Cortex of kidney (tissue), 1 donor: ENCODE measurements around the gene ZDHHC14.

Experiments used
- DNase-seq: peaks from one replicate; lab custom pipeline; 2025; lab: John Stamatoyannopoulos, UW

Gene ZDHHC14

DNA sequence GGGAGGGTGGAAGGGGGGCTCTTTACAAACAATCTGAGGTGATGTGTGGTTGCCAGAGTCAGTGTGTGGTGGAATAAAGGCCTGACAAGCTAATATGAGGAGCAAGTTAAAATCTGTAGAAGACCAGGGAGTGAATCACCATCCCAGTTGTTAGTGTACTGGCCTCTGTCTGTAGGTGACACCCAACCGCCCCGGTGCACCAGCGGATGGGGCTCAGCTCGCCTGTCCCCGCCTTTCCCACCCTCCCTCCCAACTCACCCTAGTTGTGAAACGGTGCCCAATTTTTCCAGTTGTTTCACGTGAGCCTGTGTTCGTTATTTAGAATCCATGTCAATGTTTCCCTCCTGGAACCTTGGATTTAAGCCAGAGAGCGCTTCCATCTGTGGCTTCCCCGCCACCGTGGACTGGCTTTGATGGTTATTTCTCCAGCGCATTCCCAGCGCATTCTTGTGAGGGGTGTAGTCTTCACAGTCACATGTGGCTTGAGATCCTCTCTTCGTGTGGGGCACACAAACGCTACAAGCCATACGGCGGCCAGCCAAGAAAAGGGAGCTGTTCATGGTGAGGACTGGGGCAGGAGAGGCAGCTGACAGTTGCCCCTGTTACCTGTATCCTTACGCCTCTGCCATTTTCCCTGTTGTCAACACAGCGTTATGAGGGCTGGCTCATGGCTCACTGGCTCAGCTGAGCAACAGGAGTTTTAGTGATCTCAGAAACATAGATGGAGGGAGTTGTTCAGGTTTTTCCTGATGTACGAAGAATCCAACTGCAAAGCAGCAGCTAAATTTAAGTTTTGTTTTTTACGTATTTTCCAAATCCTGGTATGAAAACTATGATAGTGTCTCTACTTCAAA, 137.6 kb downstream of the ZDHHC14 start:
- DNase-seq: no peak

DNA sequence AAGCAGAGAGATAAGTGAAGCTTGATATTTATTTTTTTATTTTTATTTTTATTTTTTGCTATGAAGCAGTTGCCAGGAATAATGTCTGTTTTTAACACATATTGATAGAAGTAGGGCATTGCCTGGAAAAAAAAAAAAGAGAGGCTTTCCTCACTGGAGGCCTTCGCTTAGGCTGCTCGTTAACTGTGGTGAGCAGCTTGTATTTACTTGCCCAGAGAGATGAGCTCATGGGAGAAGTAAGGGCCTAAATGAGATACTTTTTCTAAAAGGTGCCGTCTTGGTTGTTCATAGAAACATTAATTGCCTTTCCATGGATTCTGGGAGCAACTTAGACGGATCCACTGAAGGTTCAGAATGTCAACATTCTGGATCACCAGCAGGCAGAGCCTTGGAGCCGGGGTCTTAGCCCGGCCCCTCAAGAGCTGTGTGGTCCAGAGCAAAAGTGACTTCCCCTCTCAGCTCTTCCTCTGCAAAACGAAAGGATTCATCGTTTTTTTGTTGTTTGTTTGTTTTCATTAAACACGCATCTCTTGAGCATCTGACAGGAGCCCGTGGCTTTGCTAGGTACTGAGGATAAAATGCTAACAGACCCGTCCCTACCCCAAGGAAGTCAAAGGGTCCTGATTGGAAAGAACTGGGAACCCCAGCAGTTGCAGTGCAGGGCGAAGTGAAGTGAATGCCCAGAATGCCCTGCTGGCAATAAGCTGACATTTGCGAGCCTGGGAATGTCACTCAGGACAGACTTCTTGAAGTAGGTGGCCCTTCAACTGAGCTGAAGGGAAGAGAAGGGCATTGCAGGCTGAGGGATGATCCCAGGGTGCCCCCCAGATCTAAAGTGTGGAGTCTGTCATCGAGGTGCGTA, 138.5 kb downstream of the ZDHHC14 start:
- no peak for DNase-seq

DNA sequence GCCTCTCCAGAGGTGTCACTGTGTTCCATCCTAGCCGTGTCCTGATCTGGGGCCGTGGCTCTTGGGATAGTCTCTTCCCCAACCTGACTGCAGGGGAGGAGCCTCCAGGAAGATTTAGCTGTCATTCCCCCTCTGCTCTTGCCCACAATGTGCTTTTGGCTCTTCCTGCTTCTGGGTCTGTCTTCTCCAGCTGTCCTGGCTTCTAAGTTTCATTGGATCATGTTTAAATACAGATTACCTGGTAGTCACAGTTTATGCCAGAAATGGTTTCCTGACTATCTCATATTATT, 139.1 kb downstream of the ZDHHC14 start:
- no peak for DNase-seq

DNA sequence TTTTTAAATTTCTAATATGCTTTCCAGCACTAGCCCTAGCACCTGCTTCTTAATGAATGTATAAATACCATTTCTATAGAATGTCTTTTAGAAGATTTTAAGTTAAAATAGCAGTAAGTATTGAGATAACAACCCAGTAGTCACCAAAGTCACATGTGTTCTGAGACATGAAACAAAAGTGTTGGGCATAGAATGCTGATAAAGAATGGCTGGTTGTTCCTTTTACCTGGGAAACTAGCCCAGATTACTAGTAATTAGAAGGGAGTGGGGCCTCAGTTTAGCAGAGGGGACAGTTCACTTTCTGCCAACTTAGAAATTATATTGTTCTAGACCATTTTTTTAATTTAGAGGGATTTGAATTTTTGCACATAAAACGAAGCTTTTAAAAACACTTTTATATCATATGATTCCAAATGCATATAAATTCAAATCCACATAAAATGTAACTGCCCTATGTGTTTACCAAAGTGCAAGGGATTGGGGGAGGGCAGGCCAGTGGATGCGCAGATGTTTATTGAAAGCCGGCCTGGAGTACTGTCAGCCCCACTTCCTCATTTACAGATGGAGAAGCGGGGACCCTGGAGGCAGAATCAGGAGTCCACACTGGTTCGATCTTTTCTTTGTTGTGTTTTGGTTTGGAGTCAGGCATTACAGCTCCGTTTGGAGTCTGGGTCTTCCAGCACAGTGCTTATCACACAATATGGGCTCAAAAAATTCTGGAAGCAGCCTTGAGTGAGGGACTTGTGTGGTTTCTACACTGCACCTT, 139.8 kb downstream of the ZDHHC14 start:
- no peak for DNase-seq

DNA sequence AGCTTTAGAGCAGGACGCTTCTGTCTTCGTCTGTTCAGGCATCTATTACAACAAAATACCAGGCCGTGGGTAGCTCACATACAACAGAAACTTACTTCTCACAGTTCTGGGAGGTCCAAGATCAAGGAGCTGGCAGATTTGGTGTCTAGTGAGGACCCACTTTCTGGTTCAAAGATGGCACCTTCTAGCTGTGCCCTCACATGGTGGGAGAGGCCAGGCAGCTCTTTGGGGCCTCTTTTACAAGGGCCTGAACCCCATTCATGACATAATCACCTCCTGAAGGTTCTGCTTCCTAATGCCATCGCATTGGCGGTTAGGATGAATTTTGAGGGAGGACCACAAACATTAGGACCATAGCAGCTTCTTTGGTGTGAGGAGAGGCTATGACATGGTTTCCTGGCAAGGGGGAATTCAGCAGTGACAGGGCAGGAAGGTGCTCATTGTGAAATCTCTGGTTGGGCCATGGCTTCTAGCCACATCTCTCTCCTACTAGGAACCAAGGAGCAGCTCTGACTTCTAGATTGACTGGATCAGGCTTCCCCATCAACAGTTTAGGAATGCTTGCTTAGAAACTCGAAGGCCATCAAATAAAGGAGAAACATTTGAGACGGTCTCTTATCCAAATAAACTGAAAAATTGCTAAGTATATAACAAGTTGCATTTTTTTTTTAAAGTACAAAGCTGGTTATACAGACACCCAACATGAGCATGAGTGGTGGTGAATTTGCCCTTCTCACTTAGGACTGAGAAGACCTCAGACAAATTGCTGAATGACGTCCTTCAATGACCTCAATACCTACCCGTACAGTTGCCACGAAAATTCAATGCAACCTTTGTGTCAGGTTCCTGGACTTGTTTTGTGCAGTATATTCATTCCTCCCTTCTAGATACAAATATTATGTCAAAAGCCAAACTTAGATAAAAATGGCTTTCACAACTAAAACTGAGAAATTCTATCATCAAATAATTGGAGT, 140.7 kb downstream of the ZDHHC14 start:
- no peak for DNase-seq

DNA sequence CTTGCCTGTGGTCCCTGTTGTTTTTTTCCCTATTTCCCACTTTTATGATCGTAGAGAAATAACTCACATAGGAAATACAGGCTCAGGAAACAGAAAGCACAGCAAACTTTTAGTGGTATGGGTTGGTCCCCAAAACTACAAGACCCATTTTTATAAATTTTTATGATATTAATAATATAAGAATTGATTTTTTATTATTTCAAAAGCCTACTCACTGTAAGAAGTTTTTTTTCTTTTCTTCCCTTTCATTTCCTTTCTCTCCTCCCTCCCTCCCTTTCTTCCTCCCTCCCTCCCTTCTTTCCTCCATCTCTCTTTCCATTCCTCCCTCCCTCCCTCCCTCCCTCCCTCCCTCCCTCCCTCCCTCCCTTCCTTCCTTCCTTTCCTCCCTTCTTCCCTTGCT, 141.5 kb downstream of the ZDHHC14 start:
- no peak for DNase-seq

DNA sequence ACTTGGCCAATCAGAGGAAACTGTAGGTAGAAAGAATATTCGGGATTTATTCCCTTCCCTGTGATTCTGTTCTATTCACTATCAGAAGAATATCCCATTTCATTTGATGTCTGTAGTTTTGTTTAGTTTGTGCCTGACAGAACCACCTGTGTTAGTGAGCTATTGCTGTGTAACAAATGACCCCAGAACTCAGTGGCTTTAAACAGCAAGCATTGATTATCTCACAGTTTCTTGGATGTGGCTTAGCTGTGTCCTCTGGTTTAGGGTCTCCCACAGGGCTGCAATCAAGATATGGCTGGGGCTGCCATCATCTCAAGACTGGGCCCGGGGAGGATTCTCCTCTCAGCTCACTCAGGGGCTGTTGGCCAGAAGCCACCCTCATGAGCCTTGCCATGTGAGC, 143.7 kb downstream of the ZDHHC14 start:
- DNase-seq: no peak

DNA sequence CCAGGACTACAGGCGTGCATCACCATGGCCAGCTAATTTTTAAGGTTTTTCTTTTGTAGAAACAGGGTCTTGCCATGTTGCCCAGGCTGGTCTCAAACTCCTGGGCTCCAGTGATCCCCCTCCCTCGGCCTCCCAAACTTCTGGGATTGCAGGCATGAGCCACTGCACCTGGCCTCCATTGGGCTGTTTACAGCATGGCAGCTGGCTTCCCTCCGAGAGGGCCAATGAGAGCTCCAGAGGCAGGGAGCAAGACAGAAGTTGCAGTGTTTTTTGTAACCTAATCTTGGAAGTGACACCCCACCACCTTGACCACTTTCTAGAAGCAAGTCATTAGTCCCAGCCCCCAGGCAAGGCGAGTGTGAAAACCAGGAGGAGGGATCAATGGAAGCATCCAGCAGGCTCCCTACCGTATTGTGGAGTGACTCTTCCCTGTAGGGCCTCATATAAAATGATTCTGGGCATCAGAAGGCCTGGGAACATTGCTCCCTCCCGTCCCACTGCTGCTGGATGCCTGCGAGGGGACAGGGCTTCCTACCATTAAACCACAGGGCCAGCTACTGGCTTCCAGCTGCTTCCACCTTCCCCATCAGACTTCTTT, 144.4 kb downstream of the ZDHHC14 start:
- DNase-seq: no peak

DNA sequence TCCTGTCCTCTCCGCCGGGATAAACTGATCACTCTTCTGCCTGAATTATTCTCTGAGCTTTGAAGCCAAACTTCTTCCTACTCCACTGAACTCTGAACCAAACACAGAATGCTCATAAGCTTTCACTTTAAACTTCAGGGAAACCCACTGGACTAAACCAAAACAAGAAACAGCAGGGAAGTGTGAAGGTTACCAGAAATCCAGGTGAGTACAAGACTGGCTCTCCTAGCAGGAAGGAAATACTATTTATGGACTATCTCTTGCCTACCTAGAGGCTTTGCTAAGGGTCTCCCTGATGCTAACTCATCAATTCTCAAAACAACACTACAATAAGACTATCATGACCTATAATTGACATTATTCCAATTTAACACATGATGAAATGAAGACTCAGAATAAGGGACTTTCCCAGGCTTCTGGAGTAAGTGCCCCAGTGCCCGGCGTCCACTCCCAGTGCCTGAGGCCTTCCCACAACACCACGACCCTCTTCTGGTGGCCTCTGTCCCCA, 145.0 kb downstream of the ZDHHC14 start:
- no peak for DNase-seq

DNA sequence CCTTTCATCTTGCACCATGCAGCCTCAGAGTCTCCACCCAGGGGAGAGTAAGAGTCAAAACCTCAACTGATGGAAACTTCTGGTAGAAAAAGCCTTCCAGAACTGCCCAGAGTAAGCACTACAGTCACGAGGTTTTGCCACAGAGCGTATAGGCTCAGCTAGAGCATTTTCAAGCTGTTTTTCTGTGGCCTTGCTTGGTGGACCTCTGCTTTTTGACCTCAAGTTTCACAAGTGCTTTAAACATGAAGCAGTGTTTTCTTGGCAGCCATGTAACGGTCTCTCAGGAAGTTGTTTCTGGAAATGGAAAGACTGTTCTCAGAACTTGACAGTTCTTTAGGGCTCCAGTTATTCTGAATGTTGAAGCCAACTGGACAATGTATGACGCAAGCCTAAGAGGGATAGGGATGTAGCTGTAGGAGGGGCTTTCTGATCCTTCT, 146.5 kb downstream of the ZDHHC14 start:
- DNase-seq: no peak

DNA sequence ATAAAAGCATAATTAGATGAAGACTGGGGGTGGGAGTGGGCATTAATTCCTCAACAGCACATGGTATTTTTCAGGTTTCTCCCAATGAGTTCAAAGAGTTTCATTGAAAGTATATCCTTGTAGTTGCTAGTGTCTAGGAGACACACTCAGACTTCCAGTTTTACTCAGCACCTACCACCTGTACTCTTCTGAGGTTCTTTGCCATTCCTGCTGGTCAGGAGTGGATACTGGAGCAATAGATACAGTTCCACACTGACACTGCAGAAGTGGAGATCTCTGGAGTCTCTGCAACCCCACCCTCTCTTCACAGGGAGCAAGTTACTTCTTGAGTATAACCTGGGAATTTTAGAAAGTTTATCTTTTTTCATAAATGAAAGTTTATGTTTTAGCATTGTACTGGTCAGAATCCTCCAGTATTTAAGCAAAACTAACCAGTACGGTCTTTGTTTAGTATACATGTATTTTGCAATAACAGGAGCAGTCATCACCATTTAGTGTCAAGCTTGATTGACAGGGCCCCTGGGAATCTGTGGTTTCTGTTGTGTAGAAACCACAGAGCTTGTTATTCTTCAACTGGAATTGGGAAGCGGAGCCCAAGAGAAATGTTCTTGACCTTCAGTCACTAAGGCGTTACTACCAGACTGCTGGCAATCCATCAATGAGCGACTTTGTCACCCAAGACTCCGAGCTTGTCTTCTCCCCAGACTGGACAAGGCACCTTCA, 148.1 kb downstream of the ZDHHC14 start:
- no peak for DNase-seq

DNA sequence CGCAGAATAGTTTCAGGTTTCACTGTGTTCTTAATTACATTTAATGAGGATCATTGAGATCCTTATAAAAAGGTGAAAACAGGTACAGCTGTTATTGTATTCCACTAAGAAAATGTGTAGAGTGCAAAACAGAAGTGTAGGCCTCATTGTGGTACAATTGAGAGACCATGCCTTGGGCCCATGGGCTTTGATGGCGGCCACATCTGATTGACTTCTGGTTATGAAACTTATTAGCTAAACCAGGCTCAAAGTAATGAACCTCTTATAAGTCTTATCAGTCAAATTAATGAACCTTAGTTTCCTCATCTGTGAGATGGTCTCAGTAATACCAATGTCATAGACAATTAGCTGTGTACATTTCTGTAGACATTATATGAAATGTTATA, 148.7 kb downstream of the ZDHHC14 start:
- DNase-seq: no peak

DNA sequence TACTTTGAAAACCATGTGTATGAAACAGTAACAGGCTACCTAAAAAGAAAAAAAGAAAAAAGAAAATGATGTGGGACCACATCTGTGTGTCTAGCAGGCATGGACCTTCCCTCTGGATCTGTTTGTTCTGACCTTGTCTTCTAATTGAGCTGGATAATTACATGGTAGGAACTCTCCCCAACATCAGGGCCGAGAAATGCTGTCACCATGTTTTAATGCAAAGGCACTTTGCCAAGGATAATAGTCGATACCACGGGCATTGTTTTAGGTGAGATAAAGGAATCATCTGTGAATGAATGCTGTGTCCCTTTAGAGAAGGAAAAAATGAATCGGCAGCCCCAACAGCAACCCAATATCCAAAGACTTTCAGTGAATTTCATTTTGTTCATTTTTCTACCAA, 149.1 kb downstream of the ZDHHC14 start:
- DNase-seq: no peak

DNA sequence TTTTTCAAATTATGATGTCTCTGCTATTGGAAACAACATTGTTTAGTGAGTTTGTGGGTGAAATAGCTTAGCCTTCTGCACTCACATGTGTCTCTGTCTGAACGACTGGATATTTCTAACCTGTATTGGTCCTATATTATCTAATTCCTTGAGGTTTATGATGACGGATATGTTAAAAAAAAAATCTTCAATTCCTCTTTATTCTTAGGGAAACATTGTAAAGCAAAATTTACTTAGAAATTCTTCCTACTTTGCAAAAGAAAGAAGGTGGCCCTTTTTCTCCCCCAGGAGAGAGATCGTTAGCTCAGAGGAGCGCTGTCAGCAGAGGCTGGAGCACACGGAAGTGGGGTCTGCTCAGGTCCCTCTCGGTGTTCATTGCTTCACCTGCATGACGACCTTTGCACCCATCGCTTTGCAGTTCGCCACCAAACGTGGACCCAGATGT, 149.8 kb downstream of the ZDHHC14 start:
- no peak for DNase-seq

DNA sequence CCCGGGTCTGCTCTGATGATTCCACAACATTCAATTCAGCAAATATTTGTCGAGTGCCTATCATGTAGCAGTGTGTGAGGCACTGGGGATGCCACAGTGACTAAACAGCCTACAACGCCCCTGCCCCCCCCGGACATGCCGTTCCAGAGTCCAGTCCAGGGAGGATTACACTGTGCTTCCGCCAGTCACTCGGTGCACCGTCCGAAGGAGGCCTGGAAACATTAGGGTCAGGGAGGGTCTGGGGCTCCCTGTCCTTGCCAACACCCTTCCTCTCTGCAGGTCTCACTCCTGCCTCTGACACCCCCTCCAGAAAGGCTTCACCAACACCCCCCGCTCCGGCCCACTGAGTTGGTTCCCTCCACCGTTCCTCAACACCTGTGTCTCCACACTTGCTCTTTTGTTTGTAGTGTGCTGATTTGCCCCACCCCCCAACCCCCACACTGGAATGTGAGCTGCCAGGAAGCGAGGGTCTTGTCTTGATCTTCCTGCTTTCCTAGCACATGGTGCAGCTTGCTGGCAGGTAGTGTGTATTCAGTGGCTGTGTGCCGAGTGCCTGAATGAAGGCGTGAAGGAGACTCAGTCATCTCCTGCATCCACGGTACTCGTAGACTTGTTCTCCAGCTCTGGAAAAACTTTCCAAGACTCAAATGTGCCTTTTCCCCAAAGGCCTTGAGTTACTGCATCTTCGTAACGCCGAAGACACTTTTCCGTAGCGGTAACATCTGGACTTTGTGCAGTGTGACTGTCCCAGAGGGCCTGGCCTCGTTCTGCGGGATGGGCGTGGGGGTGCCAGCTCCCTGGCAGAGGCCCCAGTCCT, 150.4 kb downstream of the ZDHHC14 start:
- DNase-seq: no peak

DNA sequence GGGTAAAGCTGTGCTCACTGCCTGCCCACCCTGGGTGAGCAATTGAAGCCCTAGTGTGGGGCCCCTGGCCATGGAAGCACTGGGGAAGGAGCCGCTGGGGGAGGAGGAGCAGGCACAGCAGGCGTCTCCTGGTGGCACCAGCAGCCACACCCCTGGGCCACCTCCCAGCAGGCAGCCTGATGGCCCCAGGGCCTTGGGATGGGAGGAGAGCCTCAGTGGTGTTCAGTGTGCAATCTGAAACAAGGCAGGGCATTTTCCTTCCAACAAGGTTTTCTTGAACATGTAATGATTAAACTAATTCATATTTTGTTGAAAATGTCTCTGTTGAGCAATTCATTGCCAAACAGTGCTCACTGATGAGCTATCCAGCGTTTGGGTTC, 151.0 kb downstream of the ZDHHC14 start:
- no peak for DNase-seq

DNA sequence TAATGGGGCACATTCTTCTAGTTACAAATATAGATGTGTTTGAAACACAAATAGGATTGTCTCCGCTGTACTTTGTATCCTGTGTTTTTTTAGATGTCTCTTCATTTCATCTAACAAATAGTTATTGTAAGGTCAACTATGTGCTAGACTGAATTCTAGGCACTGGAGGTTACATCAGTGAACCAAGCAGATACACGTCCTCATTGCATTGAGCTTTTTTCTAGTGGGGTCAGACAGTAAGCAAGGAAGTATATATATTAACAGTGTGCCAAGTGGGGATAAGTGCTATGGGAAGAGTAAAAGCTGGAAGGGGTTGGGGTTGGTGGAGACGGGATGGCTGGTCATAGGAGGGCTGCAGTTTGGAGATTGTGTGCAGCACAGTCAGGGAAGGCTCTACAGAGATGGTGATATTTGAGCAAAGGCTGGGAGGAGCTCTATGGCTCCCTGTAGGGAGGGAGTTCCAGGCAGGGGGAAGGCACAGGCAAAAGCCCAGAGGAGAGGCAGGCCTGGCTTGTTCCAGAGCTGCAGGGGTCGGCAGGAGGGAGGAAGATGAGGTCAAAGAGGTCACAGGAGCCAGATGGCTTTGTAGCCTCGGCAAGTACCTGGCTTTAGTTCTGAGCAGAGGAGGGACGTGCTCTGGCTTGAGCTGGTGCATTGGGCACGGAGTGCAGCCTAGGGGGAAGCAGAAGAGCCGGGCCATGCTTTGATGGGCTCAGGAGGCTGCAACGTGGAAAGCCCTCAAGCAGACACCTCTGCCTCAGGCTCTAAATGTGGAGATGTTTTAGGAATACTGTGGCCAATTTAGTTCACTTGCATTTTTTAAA, 152.3 kb downstream of the ZDHHC14 start:
- no peak for DNase-seq

DNA sequence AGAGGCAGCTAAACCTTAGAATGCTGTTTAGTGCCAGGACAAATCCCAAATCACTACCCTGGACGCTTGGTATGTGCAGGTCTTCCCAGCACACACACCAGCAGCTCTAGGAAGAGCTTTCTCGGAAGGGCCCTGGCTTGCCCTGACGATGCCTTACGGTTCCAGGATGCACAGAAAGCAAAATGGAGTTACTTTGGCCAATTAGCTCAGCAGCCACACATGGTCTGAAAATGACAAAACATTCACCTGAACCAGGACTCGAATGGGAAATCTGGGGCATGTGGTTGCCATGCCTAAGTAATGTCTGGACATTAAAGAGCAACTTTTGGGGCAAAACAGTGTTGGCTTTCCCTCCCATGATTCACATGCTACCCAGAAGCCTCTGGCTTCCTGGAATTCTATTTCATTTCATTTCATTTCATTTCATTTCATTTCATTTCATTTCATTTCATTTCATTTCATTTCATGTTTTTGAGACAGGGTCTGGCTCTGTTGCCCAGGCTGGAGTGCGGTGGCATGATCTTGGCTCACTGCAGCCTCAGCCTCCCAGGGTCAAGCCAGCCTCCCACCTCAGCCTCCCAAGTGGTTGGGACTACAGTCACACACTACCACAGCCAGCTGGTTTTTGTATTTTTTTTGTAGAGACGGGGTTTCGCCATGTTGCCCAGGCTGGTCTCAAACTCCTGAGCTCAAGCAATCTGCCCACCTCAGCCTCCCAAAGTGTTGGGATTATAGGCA, 153.3 kb downstream of the ZDHHC14 start:
- DNase-seq: no peak
